GM21576 (cell line): ENCODE measurements around the gene GIMAP5.
"Not testable (repeated sequence)": the region's sequence is repeated elsewhere in the genome, so short reads cannot be mapped to it uniquely, and the experiment has no call there.

Experiments
- ATAC-seq: cut with Tn5 transposase; IDR thresholded peaks from one replicate; pipeline ENCODE4 v1.9.1; 2021; ENCODE audit warnings: mild to moderate bottlenecking, moderate library complexity; ENCODE audit not compliant: unreplicated experiment

GIMAP5 gene

DNA sequence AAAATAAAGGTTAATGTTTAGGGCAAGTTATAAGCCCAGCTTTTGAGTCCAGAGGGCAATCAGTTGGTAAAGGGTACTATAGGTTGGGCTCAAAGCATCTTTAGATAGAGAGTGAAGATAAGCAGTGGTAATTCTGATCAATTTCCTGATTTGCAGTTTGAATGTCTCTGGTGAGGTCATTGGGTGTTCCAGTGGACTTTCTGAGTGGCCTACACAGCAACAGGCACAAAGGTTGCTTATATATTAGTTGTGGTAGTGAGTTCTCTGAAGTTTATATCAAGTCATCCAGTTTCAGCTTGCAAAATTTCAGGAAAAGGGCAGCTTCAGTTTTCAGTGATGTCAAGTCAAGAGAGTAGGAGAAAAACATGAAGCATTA is 29.1 kb downstream of the GIMAP5 start:
- ATAC-seq = no peak

DNA sequence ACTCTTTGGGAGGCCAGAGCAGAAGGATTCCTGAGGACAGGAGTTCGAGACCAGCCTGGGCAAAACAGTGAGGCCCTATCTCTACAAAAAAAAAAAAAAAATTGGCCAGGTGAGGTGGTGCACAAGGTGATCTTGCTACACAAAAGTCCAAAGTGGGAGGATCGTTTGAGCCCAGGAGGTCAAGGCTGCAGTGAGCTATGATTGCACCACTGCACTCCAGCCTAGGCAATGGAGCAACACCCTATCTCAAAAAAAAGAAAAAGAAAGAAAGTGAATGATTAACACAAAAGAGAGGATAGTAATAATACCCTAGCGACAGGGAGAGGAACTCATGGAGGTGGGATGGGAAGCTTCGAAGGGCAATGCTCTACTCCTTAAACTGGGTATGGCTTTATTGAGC is 32.5 kb downstream of the GIMAP5 start:
- no peak for ATAC-seq

DNA sequence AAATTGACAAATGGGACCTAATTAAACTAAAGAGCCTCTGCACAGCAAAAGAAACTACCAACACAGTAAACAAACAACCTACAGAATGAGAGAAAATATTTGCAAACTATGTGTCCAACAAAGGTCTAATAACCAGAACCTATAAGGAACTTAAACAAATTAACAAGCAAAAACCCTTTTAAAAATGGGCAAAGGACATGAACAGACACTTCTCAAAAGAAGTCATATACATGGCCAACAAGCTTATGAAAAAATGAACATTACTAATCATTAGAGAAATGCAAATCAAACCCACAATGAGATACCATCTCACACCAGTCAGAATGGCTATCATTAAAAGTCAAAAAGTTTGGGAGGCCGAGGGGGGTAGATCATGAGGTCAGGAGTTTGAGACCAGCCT is 36.9 kb downstream of the GIMAP5 start:
- not testable (repeated sequence) for ATAC-seq

DNA sequence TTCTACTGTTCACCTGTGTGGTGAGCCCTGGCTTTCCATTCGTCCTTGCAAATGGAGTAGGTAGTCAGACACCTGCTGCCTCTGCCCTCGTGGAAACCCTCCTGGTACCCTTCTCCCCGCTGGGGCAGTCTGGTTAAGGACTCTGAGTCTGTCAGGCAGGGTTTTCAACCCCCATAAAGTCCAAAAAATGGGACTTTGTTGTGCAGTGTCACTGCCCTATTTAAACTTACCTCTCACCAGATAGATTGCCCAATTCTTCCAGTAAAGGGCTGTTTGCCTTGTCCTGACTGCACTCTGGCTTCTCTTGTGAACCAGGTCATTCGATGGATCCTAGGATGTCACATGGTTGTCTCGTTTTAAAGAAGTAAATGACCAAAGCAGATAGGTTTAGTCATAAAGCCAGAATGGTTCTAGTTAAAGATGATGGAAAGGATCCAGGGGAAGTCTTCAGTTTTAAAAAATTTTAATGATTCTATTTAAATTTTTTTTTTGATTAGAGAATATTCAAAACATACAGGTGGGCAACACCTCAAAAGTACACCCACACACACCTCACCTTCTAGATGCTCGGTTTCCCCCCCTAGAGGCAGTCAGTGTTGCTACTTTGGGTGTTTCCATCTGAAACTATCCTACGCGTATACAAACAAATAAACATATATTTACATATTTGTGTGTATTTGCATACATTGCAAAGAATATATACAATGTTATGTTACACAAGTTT is 41.0 kb downstream of the GIMAP5 start:
- ATAC-seq = no peak

DNA sequence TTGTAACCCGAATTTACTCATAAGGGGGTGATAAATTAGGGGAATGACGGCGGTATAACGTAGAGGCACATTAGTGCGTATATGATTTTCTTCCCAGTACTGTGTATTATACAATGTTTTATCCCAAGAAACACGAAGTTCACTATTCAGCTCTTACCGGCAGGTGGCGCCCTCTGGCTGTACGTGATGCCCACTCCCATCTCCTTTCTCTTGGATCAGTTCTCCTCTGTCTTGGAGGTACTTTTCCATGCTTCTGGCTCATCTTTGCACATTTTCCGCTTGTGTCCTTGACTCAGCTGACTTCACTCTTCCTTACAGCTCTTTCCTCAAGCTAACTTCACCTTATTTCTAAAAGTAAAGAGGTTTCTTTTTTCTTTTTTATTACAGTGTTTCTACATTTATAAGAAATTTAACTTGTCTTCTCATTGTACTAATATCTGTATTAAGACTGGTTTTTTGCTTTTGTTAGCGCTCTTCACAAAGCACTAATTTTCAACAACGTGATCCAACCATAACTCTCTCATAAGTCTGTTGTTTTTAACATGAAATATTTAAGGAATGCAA is 41.6 kb downstream of the GIMAP5 start:
- ATAC-seq = peak; percentile 53

DNA sequence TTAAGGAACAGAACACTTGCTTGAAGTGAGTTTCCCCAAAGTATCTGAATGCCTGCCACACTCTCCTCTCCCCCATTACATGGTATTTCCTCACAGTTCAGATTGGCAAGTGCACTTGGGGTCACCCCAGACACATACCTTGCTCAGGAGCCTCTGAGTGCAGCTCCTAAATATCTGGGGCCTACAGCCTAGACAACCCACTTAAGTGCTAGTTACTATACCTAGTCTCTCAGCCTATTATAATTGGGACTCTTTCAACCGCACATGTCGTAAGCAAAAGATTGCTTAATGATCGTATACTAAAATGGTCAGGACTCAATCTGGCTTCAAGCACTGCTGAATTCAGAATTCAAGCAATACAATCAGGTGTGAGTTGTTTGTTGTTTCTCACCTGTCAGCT is 43.1 kb downstream of the GIMAP5 start:
- no peak for ATAC-seq

DNA sequence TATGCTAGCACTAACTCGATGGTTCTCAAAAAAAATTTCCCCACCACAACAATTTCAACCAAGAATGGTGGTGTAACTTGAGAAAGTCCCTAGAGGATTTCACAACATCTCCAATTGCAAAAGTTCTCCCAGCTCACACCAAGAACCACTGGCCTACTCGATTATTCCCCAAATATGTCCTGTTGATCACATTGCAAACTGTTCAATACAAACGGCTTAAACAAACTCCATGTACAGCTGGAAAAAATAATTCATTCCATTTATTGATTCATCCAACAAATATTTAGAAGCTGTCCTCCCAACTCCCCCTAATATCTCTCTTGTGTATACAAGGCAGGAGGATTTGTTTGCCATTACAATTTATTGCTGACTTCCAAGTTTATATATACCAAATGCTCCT is 43.9 kb downstream of the GIMAP5 start:
- no peak for ATAC-seq

DNA sequence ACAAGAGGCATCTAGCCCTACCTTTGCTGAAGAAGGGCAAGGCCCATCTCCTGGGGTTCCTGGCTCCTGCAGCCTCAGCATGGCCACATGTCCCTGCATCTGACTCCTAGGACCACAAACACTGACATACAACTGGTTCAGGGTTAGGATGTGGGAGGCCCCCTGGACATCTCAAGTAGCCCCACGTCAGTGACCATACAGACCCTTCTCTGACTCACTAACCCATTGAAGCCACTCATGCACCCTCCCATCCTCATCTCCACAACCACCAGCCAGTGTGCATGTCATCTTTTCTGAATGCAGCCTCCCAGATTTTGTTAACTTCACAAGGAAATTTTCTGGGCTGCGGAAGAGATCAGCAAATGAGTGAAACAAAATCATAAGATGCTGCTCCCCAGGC is 44.7 kb downstream of the GIMAP5 start:
- no peak for ATAC-seq

DNA sequence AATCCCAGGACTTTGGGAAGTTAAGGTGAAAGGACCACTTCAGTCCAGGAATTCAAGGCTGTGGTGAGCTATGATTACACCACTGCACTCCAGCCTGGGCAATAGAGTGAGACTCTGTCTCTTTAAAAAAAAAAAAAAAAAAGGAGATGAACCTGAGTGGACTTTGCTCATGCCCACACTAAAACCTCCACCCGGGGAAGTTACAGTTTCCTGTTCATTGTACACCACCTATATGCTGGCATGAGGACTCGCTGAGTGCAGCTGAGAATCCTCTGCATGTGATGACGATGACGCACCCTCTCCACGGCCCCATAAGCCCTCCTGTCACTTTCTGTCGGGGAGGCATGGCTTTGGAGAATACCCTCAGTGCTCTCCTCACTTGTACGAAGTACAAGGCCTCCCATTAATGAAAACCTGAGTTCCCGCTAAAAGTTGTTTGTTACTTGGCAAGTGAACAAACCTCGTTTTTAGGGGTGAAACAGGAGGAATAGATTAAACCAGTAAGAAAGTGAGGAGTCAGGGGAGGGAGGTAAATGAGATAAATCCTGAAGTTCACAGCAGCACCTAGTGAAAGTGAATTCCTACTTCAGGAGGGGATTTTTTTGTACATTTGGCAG is 47.0 kb downstream of the GIMAP5 start:
- no peak for ATAC-seq

DNA sequence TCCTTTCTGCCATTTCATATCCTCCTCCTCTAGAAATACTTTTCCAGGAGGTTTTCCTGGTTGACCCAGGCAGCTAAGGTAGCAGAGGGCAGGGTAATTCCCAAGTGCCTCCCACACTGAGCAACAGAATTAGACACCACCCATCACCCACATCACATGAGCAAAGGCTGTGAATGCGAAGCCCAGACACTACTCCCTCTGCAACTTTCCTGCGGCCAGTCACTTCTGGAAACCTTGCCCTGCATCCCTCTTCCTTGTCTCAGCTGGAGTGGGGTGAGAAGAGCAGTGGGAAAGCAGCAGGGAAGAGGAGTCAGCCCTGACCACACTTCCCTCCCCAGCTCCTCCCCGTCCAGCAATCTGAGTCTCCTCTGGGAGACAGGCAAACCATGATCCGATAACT is 47.7 kb downstream of the GIMAP5 start:
- no peak for ATAC-seq

DNA sequence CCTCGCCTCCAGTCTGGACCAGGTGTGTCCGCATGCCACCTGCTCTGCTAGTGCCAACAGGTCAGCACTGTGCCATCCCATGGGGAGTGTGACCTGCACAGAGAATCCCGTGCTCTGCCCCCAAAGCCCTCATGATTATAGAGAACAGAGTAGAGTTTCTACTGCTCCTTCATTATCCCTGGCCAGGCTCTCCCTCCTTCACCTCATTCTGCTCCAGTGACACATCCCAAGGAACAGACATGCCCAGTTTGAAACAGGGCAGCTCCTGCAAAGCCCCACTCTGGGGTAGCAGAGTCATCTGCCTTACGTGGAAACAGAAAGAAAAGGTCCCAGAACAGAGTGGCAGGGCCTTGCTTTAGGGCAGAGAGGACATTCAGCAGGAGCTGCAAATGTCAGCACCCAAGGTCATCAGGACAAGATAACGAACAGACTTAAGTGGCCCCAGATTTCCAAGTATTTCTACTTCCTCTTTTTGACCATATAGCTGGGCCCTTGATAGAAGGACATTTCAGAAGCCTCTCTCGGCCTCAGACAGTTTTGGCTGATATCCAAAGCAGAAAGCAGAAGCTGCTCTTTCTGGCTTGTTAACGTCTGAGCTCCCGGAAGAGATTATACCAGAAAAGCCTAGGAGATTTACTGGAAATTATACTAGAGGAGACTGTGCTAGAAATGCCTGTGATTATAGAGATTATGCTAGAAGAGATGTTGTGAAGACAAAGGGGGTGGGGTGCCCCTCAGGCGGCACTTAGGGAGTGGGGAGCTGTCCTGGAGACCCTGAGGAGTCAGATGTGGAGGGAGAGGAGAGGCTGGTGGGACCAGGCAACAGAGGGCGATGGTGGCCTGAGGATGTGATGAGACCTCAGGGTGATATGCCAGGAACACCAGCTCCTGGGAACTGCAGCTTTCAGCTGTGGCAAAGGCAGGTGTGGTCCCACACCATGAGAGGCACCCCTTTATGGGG is 50.4 kb downstream of the GIMAP5 start:
- ATAC-seq = no peak

DNA sequence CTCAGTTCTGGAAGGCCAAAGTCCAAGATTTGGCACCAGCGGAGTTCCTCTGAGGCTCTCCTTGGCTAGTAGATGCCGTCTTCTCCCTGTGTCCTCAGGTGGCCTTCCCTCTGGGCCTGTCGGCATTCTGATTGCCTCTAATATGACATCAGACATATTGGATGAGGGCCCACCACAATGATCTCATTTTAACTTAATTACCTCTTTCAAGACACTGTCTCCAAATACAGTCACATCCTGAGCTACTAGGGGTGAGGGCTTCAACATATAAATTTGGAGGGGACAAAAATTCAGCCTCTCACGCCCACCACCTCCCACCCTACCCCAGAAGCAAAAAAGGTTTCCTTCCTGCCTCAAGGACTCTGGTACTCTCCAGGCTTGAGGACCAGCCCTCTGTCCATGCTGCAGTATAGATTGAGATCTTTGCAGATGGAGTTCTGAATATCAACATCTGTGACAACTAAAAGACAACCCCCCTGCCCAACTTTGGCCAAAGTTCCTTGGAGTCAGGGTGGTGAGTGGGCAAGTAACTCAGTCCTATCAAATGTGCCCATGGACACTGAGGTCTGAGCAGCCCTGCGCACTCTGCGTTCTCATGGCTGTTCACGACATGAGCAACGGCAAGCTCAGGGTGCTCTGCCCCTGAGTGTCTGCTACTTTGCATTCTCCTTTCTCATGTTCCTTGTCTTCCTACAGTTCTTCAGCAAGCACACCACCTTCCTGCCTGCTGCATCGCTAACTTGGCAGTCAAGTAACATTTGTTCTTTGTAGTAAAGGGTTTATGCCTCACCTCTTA is 51.5 kb downstream of the GIMAP5 start:
- no peak for ATAC-seq

DNA sequence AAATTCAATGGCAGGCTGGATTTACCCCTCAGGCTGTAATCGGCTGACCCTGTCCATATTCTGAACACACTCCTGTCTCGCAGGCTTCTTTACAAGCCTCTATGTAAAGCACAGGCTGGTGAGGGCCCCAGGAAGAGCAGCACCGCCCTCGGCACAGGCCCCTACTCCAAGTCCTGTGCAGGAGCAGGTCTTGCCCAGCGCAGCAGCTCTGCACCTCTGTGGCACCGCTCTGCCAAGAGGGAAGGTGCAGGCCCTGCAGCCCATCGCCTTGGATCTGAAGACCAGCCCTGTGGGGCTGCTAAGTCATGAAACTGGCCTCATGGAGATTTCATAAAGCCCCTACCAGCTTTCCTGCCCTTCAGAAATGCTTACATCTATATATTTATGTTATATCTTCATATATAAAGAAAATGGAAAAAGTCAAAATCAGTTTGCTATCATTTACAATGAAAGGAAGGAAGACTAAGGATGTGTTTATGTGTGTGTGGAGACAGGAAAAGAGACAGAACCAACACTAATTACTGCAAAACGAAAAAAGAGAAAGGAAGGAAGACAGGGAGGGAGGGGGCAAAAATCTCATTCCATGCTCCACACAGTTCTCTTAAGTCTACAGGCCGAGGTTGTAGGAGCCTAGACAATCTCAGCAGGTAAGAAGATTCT is 53.3 kb downstream of the GIMAP5 start:
- no peak for ATAC-seq

DNA sequence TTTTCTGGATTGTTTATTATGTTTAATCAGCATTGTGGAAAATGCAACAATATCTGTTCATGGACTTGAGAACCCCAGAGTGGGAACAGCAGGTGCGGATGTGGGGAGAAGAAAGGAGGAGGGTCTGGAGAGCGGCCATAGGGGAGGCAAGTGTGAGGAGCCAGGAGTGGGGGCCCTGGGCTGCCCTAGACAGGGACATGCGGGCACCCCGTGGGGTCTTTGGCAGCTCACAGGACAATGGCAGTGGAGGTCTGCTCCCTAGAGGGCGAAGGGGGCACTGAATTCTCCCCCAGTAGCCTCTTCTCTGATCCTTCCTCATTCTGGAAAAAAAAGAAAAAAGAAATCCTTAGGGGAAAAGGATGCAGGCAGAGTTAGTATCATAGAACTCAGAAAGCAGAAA is 54.1 kb downstream of the GIMAP5 start:
- no peak for ATAC-seq

DNA sequence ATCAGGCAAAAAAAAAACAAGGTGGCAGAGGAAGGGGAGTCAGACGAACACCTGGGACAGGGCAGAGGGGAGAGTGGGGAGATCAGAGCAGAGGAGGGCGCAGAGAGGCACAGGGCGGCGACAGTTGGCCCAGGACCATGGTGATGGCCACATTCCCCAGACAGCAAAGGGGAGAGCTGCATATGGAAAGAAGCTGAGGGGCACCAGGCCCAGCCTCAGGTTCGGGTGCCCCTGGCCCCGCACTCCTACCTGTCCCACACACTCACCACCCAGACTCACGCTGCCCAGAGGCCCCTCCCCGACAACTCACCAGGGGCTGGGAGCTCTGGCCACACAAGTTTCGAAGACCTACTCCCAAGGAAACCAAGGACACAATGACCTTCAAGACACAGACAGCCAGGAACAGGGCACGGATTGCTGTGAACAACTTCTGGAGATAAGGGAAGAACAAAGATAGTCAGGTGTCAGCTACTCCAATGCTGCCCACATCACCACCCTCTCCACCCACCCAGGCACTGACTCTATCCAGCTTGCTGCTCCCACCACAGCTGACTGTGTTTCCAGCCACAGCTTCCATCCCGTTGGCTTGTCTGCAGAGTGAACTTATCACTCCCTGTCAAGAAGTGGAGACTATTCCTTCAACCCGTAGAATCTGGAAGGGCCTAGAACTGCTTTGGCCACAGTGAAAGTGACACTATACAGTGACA is 54.7 kb downstream of the GIMAP5 start:
- no peak for ATAC-seq
